ENCODE measurements around the gene TPMT.

Gene TPMT

DNA sequence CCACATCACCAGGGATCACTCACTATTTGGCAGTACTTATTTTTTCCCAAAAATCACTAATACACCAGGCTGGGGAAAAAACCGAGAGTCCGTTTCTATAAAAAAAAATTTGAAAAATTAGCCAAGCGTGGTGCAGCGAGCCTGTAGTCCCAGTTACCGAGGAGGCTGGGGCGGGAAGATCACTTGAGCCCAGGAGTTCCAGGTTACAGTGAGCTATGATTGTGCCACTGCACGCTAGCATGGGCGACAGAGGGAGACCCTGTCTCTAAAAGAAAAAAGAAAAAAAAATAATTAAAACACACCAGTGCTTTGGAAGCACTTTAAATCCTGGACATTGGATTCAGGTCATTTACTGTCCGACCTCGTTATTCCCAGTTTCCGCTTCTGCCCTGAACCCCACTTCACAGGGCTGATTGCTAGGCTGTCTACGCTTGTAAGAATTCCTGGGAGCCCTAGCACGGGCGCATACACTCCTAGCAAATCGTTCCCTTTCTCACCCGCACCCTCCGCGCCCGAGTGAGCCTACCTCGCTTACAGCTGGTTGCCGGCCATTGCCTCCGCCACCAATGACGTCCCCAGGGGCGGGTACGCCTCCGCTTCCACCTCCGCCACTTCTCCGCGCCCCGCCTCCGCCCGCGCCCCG is at the start of gene TPMT:
Gene TPMT, minus strand, starts transcription at position 571 of the 643 bp plus-strand sequence. CDS start 5,950 bp downstream, outside the sequence.
- peak within 1 kb of the TSS; percentile 92 to 95 for H3K9ac ChIP-seq (ENCODE audit: low read depth in 1 of 2, low read length in 2 of 2)
- peaks cover 29 to 43% of the 10 kb centered on the region in 2 donors for H3K4me1 ChIP-seq (ENCODE audit: control insufficient read depth in 1 of 2, insufficient read depth in 2 of 2, low read length in 2 of 2)
- H3K4me3 ChIP-seq (ENCODE audit: low read depth in 1 of 2, low read length in 2 of 2) = peak within 1 kb of the TSS; percentile 94
- H3K36me3 ChIP-seq (ENCODE audit: control insufficient read depth in 1 of 2, insufficient read depth in 2 of 2, low read length in 2 of 2) = no peaks in the 10 kb centered on the region
- H3K27ac ChIP-seq (ENCODE audit: low read depth, low read length) = peak within 1 kb of the TSS; percentile 94
- H3K27me3 ChIP-seq (ENCODE audit: control insufficient read depth in 1 of 2, insufficient read depth in 2 of 2, low read length in 2 of 2) = no peaks in the 10 kb centered on the region
- no peaks in the 10 kb centered on the region for H3K9me3 ChIP-seq (ENCODE audit: control insufficient read depth in 1 of 2, low read length in 2 of 2)

DNA sequence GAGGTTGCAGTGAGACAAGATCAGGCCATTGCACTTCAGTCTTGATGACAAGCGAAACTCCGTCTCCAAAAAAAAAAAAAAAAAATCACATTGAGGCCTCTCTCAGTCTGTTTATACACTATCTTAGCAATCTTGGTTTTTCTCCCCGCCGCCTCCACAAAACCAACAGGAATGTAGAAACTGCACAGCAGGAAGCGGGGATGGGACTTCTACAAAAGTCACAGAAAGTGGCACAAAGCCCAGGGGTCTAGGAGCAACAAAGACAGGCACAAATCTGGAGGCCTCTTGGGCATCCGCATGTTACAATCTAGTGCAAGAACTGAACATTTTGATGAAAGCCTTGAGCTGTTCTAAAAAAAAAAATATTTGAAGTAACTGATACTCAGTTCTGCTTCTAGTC is 48.9 kb upstream of the TPMT start:
- H3K27ac ChIP-seq (ENCODE audit: low read depth, low read length) = no peak overlapping the region
- H3K27me3 ChIP-seq (ENCODE audit: control insufficient read depth in 1 of 2, insufficient read depth in 2 of 2, low read length in 2 of 2) = no peaks in the 10 kb centered on the region
- no peak overlapping the region for H3K9ac ChIP-seq (ENCODE audit: low read depth in 1 of 2, low read length in 2 of 2)
- H3K4me1 ChIP-seq (ENCODE audit: control insufficient read depth in 1 of 2, insufficient read depth in 2 of 2, low read length in 2 of 2) = no peaks in the 10 kb centered on the region
- H3K4me3 ChIP-seq (ENCODE audit: low read depth in 1 of 2, low read length in 2 of 2) = no peak overlapping the region
- no peaks in the 10 kb centered on the region for H3K9me3 ChIP-seq (ENCODE audit: control insufficient read depth in 1 of 2, low read length in 2 of 2)
- peaks cover 12 to 46% of the 10 kb centered on the region in 2 donors for H3K36me3 ChIP-seq (ENCODE audit: control insufficient read depth in 1 of 2, insufficient read depth in 2 of 2, low read length in 2 of 2)

DNA sequence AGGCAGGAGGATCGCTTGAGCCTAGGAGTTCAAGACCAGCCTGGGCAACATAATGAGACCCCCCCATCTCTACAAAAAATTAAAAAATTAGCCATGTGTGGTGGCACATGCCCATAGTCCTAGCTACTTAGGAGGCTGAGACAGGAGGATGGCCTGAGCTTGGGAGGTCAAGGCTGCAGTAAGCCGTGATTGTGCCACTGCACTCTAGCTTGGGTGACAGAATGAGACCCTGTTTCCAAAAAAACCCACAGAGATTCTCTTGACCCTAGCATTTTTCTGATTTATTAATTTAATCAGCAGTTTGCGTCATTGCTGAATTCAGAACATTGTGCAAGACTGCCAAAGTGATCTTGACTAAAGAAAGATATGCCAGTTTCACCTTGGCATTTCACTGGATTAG is 37.1 kb upstream of the TPMT start:
- Histone ChIP-seq H3K9ac (ENCODE audit: low read depth in 1 of 2, low read length in 2 of 2) (no peak overlapping the region), H3K4me3 (ENCODE audit: low read depth in 1 of 2, low read length in 2 of 2) (no peak overlapping the region), H3K36me3 (ENCODE audit: control insufficient read depth in 1 of 2, insufficient read depth in 2 of 2, low read length in 2 of 2) (peaks cover 0 to 22% of the 10 kb centered on the region in 2 donors), H3K4me1 (ENCODE audit: control insufficient read depth in 1 of 2, insufficient read depth in 2 of 2, low read length in 2 of 2) (no peaks in the 10 kb centered on the region), H3K9me3 (ENCODE audit: control insufficient read depth in 1 of 2, low read length in 2 of 2) (no peaks in the 10 kb centered on the region), H3K27me3 (ENCODE audit: control insufficient read depth in 1 of 2, insufficient read depth in 2 of 2, low read length in 2 of 2) (no peaks in the 10 kb centered on the region), H3K27ac (ENCODE audit: low read depth, low read length) (no peak overlapping the region)

DNA sequence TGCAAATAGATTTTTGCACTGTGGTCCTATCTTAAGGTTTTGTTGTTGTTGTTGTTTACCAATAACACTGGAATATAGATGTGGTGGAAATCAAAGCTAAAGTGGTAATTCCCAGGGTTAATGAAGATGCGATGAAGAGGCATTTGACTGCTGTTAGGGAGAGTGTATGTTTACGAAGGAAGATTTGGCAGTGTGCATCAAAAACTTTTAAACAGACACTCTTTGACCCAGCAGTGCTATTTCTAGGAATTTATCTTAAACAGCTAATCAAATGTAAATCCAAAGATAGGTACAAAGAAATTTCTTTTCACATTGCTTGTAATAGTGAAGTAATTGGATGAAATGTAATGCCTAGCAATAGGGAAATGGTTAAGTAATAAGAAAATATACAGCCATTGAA is 34.3 kb upstream of the TPMT start:
- no peak overlapping the region for H3K27ac ChIP-seq (ENCODE audit: low read depth, low read length)
- no peaks in the 10 kb centered on the region for H3K27me3 ChIP-seq (ENCODE audit: control insufficient read depth in 1 of 2, insufficient read depth in 2 of 2, low read length in 2 of 2)
- H3K9me3 ChIP-seq (ENCODE audit: control insufficient read depth in 1 of 2, low read length in 2 of 2) = no peaks in the 10 kb centered on the region
- H3K4me1 ChIP-seq (ENCODE audit: control insufficient read depth in 1 of 2, insufficient read depth in 2 of 2, low read length in 2 of 2) = peaks cover 0 to 5% of the 10 kb centered on the region in 2 donors
- H3K9ac ChIP-seq (ENCODE audit: low read depth in 1 of 2, low read length in 2 of 2) = no peak overlapping the region
- peaks cover 0 to 27% of the 10 kb centered on the region in 2 donors for H3K36me3 ChIP-seq (ENCODE audit: control insufficient read depth in 1 of 2, insufficient read depth in 2 of 2, low read length in 2 of 2)
- H3K4me3 ChIP-seq (ENCODE audit: low read depth in 1 of 2, low read length in 2 of 2) = no peak overlapping the region

DNA sequence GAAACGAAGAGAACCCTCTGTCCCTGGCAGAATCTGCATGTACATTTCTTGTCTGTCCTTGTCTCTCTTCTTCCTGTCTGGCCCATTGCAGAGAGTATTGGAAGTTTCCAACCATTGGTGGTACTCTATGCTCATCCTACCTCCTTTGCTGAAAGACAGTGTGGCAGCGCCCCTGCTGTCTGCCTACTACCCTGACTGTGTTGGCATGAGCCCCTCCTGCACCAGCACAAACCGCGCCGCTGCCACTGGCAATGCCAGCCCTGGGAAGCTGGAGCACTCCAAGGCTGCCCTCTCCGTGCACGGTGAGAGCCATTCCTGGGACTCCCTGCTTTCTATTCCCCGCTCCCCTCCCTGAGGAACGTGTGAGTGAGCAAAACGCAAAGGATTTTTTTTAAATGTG is 32.8 kb upstream of the TPMT start:
- Histone ChIP-seq H3K4me1 (ENCODE audit: control insufficient read depth in 1 of 2, insufficient read depth in 2 of 2, low read length in 2 of 2) (peaks cover 0 to 5% of the 10 kb centered on the region in 2 donors), H3K9me3 (ENCODE audit: control insufficient read depth in 1 of 2, low read length in 2 of 2) (no peaks in the 10 kb centered on the region), H3K27ac (ENCODE audit: low read depth, low read length) (no peak overlapping the region), H3K36me3 (ENCODE audit: control insufficient read depth in 1 of 2, insufficient read depth in 2 of 2, low read length in 2 of 2) (peaks cover 0 to 31% of the 10 kb centered on the region in 2 donors), H3K27me3 (ENCODE audit: control insufficient read depth in 1 of 2, insufficient read depth in 2 of 2, low read length in 2 of 2) (no peaks in the 10 kb centered on the region), H3K4me3 (ENCODE audit: low read depth in 1 of 2, low read length in 2 of 2) (no peak overlapping the region), H3K9ac (ENCODE audit: low read depth in 1 of 2, low read length in 2 of 2) (no peak overlapping the region)

DNA sequence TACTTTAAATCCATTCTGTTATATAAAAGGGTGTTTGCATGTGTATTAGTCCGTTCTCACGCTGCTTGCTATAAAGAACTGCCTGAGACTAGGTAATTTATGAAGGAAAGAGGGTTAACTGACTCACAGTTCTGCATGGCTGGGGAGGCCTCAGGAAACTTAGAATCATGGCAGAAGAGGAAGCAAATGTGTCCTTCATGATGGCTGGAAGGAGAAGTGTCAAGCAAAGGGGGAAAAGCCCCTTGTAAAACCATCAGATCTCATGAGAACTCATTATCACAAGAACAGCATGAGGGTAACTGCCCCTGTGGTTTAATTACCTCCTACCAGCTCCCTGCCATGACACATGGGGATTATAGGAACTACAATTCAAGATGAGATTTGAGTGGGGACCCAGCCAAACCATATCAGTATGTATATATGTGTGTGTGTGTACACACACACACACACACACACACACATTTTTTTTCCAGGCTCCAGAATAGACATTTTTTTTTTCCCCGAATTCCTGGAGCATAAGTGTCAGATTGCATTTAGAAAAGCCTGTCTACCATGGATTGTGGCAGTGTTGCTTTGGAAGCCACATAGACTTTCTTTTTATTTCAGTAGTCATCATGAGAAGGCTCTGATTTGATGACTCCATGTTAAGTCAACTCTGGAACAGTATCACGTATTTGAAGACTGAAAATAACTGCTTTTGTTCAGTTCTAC is 31.8 kb upstream of the TPMT start:
- Histone ChIP-seq H3K36me3 (ENCODE audit: control insufficient read depth in 1 of 2, insufficient read depth in 2 of 2, low read length in 2 of 2) (peaks cover 0 to 27% of the 10 kb centered on the region in 2 donors), H3K9me3 (ENCODE audit: control insufficient read depth in 1 of 2, low read length in 2 of 2) (no peaks in the 10 kb centered on the region), H3K9ac (ENCODE audit: low read depth in 1 of 2, low read length in 2 of 2) (no peak overlapping the region), H3K4me3 (ENCODE audit: low read depth in 1 of 2, low read length in 2 of 2) (no peak overlapping the region), H3K4me1 (ENCODE audit: control insufficient read depth in 1 of 2, insufficient read depth in 2 of 2, low read length in 2 of 2) (peaks cover 0 to 5% of the 10 kb centered on the region in 2 donors), H3K27ac (ENCODE audit: low read depth, low read length) (no peak overlapping the region), H3K27me3 (ENCODE audit: control insufficient read depth in 1 of 2, insufficient read depth in 2 of 2, low read length in 2 of 2) (no peaks in the 10 kb centered on the region)

DNA sequence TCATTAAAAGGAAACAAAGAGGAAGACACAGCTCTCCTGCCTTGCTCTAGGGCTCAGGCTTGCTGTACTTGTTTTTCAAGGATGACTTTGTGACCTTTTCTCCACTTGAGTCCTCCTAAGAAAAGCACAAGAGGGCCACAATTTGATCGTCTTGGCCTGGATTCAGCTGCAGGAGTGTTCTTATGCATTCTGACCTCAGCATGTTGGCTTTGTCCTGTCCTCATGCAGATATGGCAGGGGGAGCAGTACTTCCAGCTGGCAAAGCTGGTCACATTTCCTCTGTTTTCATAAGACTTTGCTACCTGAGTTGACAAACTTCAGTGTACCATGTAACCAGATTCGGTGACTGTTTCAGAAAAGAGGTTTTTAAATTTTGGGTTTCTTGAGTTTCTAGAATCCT is 31.2 kb upstream of the TPMT start:
- H3K9me3 ChIP-seq (ENCODE audit: control insufficient read depth in 1 of 2, low read length in 2 of 2) = no peaks in the 10 kb centered on the region
- no peak overlapping the region for H3K4me3 ChIP-seq (ENCODE audit: low read depth in 1 of 2, low read length in 2 of 2)
- H3K36me3 ChIP-seq (ENCODE audit: control insufficient read depth in 1 of 2, insufficient read depth in 2 of 2, low read length in 2 of 2) = peaks cover 0 to 20% of the 10 kb centered on the region in 2 donors
- no peak overlapping the region for H3K9ac ChIP-seq (ENCODE audit: low read depth in 1 of 2, low read length in 2 of 2)
- no peaks in the 10 kb centered on the region for H3K27me3 ChIP-seq (ENCODE audit: control insufficient read depth in 1 of 2, insufficient read depth in 2 of 2, low read length in 2 of 2)
- H3K4me1 ChIP-seq (ENCODE audit: control insufficient read depth in 1 of 2, insufficient read depth in 2 of 2, low read length in 2 of 2) = peaks cover 0 to 5% of the 10 kb centered on the region in 2 donors
- H3K27ac ChIP-seq (ENCODE audit: low read depth, low read length) = no peak overlapping the region

DNA sequence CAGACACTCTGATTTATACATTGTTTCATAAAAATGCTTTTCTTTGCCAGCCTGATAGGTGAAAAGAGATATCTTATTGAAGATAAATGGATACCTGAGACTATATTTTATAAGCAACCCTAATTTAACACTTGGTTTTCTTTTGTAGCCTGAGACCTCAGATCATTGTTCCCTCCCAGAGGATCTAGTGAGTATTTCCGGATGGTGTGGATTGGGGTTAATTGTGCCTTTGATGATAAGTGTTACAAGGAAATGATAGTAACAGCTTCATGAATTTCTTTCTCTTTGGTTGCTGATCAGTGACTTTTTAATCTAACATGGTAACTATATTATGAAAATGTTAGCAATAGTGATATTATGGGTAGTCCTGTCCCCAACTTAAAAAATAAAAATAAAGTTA is 30.7 kb upstream of the TPMT start:
- H3K9ac ChIP-seq (ENCODE audit: low read depth in 1 of 2, low read length in 2 of 2) = no peak overlapping the region
- no peak overlapping the region for H3K4me3 ChIP-seq (ENCODE audit: low read depth in 1 of 2, low read length in 2 of 2)
- H3K27me3 ChIP-seq (ENCODE audit: control insufficient read depth in 1 of 2, insufficient read depth in 2 of 2, low read length in 2 of 2) = no peaks in the 10 kb centered on the region
- no peak overlapping the region for H3K27ac ChIP-seq (ENCODE audit: low read depth, low read length)
- H3K9me3 ChIP-seq (ENCODE audit: control insufficient read depth in 1 of 2, low read length in 2 of 2) = no peaks in the 10 kb centered on the region
- H3K36me3 ChIP-seq (ENCODE audit: control insufficient read depth in 1 of 2, insufficient read depth in 2 of 2, low read length in 2 of 2) = peaks cover 0 to 19% of the 10 kb centered on the region in 2 donors
- peaks cover 0 to 5% of the 10 kb centered on the region in 2 donors for H3K4me1 ChIP-seq (ENCODE audit: control insufficient read depth in 1 of 2, insufficient read depth in 2 of 2, low read length in 2 of 2)

DNA sequence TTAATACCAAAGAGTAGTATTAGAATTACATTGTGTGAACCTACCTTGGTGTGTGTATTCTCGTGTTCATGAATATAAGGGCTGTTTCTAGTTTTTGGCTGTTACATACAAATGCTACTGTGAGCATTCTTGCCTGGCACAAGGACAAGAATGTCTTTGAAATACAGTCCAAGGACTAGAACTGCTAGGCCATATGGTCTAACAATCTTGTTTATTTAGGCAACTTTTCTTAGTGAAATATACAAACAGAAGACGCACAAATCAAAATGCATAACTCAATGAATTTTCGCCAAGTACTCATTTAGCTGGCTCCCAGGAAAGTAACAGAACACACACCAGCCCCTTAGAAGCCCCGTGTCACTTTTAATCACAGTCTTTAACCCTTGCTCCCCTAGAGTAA is 28.9 kb upstream of the TPMT start:
- no peaks in the 10 kb centered on the region for H3K27me3 ChIP-seq (ENCODE audit: control insufficient read depth in 1 of 2, insufficient read depth in 2 of 2, low read length in 2 of 2)
- H3K9me3 ChIP-seq (ENCODE audit: control insufficient read depth in 1 of 2, low read length in 2 of 2) = no peaks in the 10 kb centered on the region
- no peak overlapping the region for H3K27ac ChIP-seq (ENCODE audit: low read depth, low read length)
- H3K4me3 ChIP-seq (ENCODE audit: low read depth in 1 of 2, low read length in 2 of 2) = no peak overlapping the region
- H3K4me1 ChIP-seq (ENCODE audit: control insufficient read depth in 1 of 2, insufficient read depth in 2 of 2, low read length in 2 of 2) = peaks cover 0 to 8% of the 10 kb centered on the region in 2 donors
- H3K9ac ChIP-seq (ENCODE audit: low read depth in 1 of 2, low read length in 2 of 2) = no peak overlapping the region
- H3K36me3 ChIP-seq (ENCODE audit: control insufficient read depth in 1 of 2, insufficient read depth in 2 of 2, low read length in 2 of 2) = peaks cover 0 to 19% of the 10 kb centered on the region in 2 donors

DNA sequence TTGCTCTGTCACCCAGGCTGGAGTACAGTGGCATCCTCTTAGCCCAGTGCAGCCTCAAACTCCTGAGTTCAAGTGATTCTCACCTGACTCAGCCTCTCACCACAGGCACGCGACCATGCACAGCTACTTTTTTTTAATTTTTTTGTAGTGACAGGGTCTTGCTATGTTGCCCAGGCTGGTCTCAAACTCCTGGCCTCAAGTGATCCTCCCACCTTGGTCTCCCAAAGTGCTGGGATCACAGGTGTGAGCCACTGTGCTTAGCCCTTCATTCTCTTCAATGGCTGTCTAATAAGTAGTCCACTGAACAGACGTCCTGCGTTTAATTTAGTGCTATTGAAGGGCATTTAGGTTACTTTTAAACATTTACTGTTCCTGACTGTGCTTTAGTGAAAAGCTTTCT is 27.7 kb upstream of the TPMT start:
- no peaks in the 10 kb centered on the region for H3K27me3 ChIP-seq (ENCODE audit: control insufficient read depth in 1 of 2, insufficient read depth in 2 of 2, low read length in 2 of 2)
- H3K27ac ChIP-seq (ENCODE audit: low read depth, low read length) = no peak overlapping the region
- H3K36me3 ChIP-seq (ENCODE audit: control insufficient read depth in 1 of 2, insufficient read depth in 2 of 2, low read length in 2 of 2) = peaks cover 0 to 14% of the 10 kb centered on the region in 2 donors
- no peak overlapping the region for H3K4me3 ChIP-seq (ENCODE audit: low read depth in 1 of 2, low read length in 2 of 2)
- no peaks in the 10 kb centered on the region for H3K9me3 ChIP-seq (ENCODE audit: control insufficient read depth in 1 of 2, low read length in 2 of 2)
- no peak overlapping the region for H3K9ac ChIP-seq (ENCODE audit: low read depth in 1 of 2, low read length in 2 of 2)
- peaks cover 0 to 8% of the 10 kb centered on the region in 2 donors for H3K4me1 ChIP-seq (ENCODE audit: control insufficient read depth in 1 of 2, insufficient read depth in 2 of 2, low read length in 2 of 2)
